GM10248 (cell line): ENCODE results near the gene TGFBI.

Experiments used
- CTCF ChIA-PET: fragments of 300-600 bp; sonication (Branson Sonifier 250); formaldehyde crosslinking; extraction: SDS; loops from one replicate; lab custom pipeline; 2021; ENCODE audit warnings: antibody characterized with exemption; lab: Yijun Ruan, JAX
- POLR2A ChIA-PET: fragments of 350-650 bp; sonication (Branson Sonifier 250); formaldehyde crosslinking; extraction: SDS; loops from one replicate; lab custom pipeline; 2020; ENCODE audit warnings: antibody characterized with exemption; lab: Yijun Ruan, JAX
- DNase-seq: peaks from one replicate; pipeline ENCODE4 v3.0.0; 2012; ENCODE audit errors: extremely low spot score
- CTCF ChIP-seq: IDR thresholded peaks from 2 replicates; pipeline ENCODE4 v1.5.1; 2012; ENCODE audit warnings: mild to moderate bottlenecking, low read depth; ENCODE audit errors: extremely low read depth, missing control alignments, control extremely low read depth

TGFBI gene

GRCh38 chr5:136033848-136034247 is 5.1 kb downstream of the TGFBI start:
- ChIA-PET POLR2A (no interaction called here), CTCF (interaction anchor here (0.7 to 1.9 kb wide), 4 partner anchors 9 to 47 kb away, joined by 3 to 6 read pairs (median 4); no protein-coding TSS in a partner anchor)

GRCh38 chr5:136034492-136034891 is 5.7 kb downstream of the TGFBI start:
- TF ChIP-seq CTCF = no peak
- POLR2A ChIA-PET = no interaction called here
- CTCF ChIA-PET = interaction anchor here (0.7 to 1.9 kb wide), 4 partner anchors 9 to 48 kb away, joined by 3 to 6 read pairs (median 4); no protein-coding TSS in a partner anchor
- DNase-seq = no peak

More at GRCh38 chr5:136033848-136034247, 5.1 kb downstream of the TGFBI start:
- no peak for DNase-seq
- no peak for TF ChIP-seq CTCF

GRCh38 chr5:136034984-136035383 is 6.2 kb downstream of the TGFBI start:
- CTCF ChIA-PET = interaction anchor here (1.9 to 2.0 kb wide), 2 partner anchors 10 to 18 kb away, joined by 6 read pairs; no protein-coding TSS in a partner anchor

GRCh38 chr5:136035837-136036236 is 7.0 kb downstream of the TGFBI start:
- TF ChIP-seq CTCF = no peak
- POLR2A ChIA-PET = no interaction called here
- CTCF ChIA-PET = interaction anchor here (1.7 to 2.0 kb wide), 2 partner anchors 17 to 176 kb away, joined by 5 to 6 read pairs; no protein-coding TSS in a partner anchor
- DNase-seq = no peak

More at GRCh38 chr5:136034984-136035383, 6.2 kb downstream of the TGFBI start:
- POLR2A ChIA-PET = no interaction called here
- no peak for DNase-seq
- TF ChIP-seq CTCF = no peak

GRCh38 chr5:136036293-136036911 is 7.6 kb downstream of the TGFBI start:
- CTCF ChIA-PET = interaction anchor here (1.4 to 2.0 kb wide), 3 partner anchors 17 to 176 kb away, joined by 3 to 6 read pairs (median 5); no protein-coding TSS in a partner anchor

More at GRCh38 chr5:136036293-136036911, 7.6 kb downstream of the TGFBI start:
- POLR2A ChIA-PET = no interaction called here
- no peak for DNase-seq
- no peak for TF ChIP-seq CTCF
